WTC11 (cell line): ENCODE measurements around the gene G2E3. TPM values are rescaled to one million over a fixed set of nuclear protein-coding genes. Genes with fewer than 3 reads are reported as not detected.

Experiments
- ATAC-seq: fragments of 200-7000 bp; cut with Tn5 transposase; 2 replicates; pipeline ENCODE4 v1.10.0; 2021; ENCODE audit warnings: mild to moderate bottlenecking, moderate library complexity
- CTCF ChIA-PET: fragments of 300-600 bp; sonication (Branson Sonifier 250); formaldehyde crosslinking; loops from one replicate; lab custom pipeline; 2021; ENCODE audit warnings: antibody characterized with exemption; lab: Charles Lee
- POLR2A ChIA-PET: fragments of 350-600 bp; sonication (Branson Sonifier 250); formaldehyde crosslinking; loops from one replicate; lab custom pipeline; 2021; ENCODE audit warnings: antibody characterized with exemption; lab: Charles Lee
- DNase-seq: peaks from one replicate; pipeline ENCODE4 v3.0.0; 2021; ENCODE audit warnings: low spot score
- H3K27ac Mint-ChIP-seq: 2 replicates; pipeline ENCODE4 v1.8.0; 2021; ENCODE audit warnings: mixed read lengths
- H3K27me3 Mint-ChIP-seq: 2 replicates; pipeline ENCODE4 v1.8.0; 2021; ENCODE audit warnings: low read depth, mild to moderate bottlenecking, moderate library complexity, mixed read lengths
- H3K36me3 Mint-ChIP-seq: 2 replicates; pipeline ENCODE4 v1.8.0; 2021; ENCODE audit warnings: mixed read lengths
- H3K4me1 Mint-ChIP-seq: 2 replicates; pipeline ENCODE4 v1.8.0; 2022; ENCODE audit warnings: mixed read lengths
- H3K4me3 Mint-ChIP-seq: 2 replicates; pipeline ENCODE4 v1.8.0; 2021; ENCODE audit warnings: mild to moderate bottlenecking, moderate library complexity, mixed read lengths
- H3K9me3 Mint-ChIP-seq: 2 replicates; pipeline ENCODE4 v1.8.0; 2021; ENCODE audit warnings: mixed read lengths
- CREM ChIP-seq: sonication (generic); formaldehyde crosslinking; IDR thresholded peaks from 2 replicates; pipeline ENCODE4 v1.8.1; 2022; ENCODE audit warnings: mild to moderate bottlenecking, missing genetic modification reagents, moderate library complexity
- CTCF ChIP-seq: fragments of 200-600 bp; IDR thresholded peaks from 2 replicates; pipeline ENCODE4 v1.8.0; 2022; ENCODE audit warnings: antibody characterized with exemption
- ELF4 ChIP-seq: sonication (generic); formaldehyde crosslinking; IDR thresholded peaks from 2 replicates; pipeline ENCODE4 v1.8.1; 2022; ENCODE audit warnings: low read depth, mild to moderate bottlenecking, moderate library complexity, missing genetic modification reagents
- ERG ChIP-seq: fragments of 250-450 bp; sonication (Bioruptor Pico); IDR thresholded peaks from 2 replicates; pipeline ENCODE4 v1.8.0; 2021; ENCODE audit warnings: mild to moderate bottlenecking
- ESRRA ChIP-seq: sonication (generic); formaldehyde crosslinking; IDR thresholded peaks from 2 replicates; pipeline ENCODE4 v1.8.1; 2022; ENCODE audit warnings: mild to moderate bottlenecking, missing genetic modification reagents, borderline replicate concordance
- HMGA2 ChIP-seq: fragments of 250-450 bp; sonication (Bioruptor Pico); IDR thresholded peaks from 2 replicates; pipeline ENCODE4 v1.4.0; 2021; ENCODE audit warnings: mild to moderate bottlenecking, moderate library complexity
- SMAD4 ChIP-seq: sonication (generic); formaldehyde crosslinking; IDR thresholded peaks from 2 replicates; pipeline ENCODE4 v1.8.0; 2022; ENCODE audit warnings: mild to moderate bottlenecking, missing genetic modification reagents
- TEAD4 ChIP-seq: sonication (generic); formaldehyde crosslinking; IDR thresholded peaks from 2 replicates; pipeline ENCODE4 v1.8.0; 2022; ENCODE audit warnings: mild to moderate bottlenecking, missing genetic modification reagents
- ZNF121 ChIP-seq: sonication (generic); formaldehyde crosslinking; IDR thresholded peaks from 2 replicates; pipeline ENCODE4 v1.8.0; 2023; ENCODE audit warnings: missing genetic modification reagents
- ZNF263 ChIP-seq: sonication (generic); formaldehyde crosslinking; IDR thresholded peaks from 2 replicates; pipeline ENCODE4 v1.8.1; 2022; ENCODE audit warnings: low read depth, mild to moderate bottlenecking, moderate library complexity, missing genetic modification reagents
- ZNF416 ChIP-seq: fragments of 250-450 bp; sonication (Bioruptor Pico); IDR thresholded peaks from 2 replicates; pipeline ENCODE4 v1.9.0; 2021; ENCODE audit warnings: mild to moderate bottlenecking, inconsistent platforms
- ZNF425 ChIP-seq: fragments of 250-450 bp; sonication (Bioruptor Pico); conservative IDR thresholded peaks from 2 replicates; pipeline ENCODE4 v1.9.0; 2021; ENCODE audit warnings: mild to moderate bottlenecking
- total RNA-seq: library from RNA; stranded (reverse); gene quantifications from 3 replicates; pipeline ENCODE4 v1.2.3, GENCODE V29; 2021
- TF ChIP-seq, protein P1 (sequence below): sonication (generic); formaldehyde crosslinking; IDR thresholded peaks from 2 replicates; pipeline ENCODE4 v1.8.1; 2023; ENCODE audit warnings: mild to moderate bottlenecking, missing genetic modification reagents, moderate library complexity
- TF ChIP-seq, protein P2 (sequence below): sonication (generic); formaldehyde crosslinking; conservative IDR thresholded peaks from 2 replicates; pipeline ENCODE4 v1.8.1; 2022; ENCODE audit warnings: mild to moderate bottlenecking, missing genetic modification reagents
- TF ChIP-seq, protein P3 (sequence below): sonication (generic); formaldehyde crosslinking; IDR thresholded peaks from 2 replicates; pipeline ENCODE4 v1.8.1; 2023; ENCODE audit warnings: mild to moderate bottlenecking, missing genetic modification reagents
- TF ChIP-seq, protein P4 (sequence below): fragments of 250-450 bp; sonication (Bioruptor Pico); IDR thresholded peaks from 2 replicates; pipeline ENCODE4 v1.9.0; 2021; ENCODE audit warnings: mild to moderate bottlenecking, borderline replicate concordance

The G2E3 gene
- total RNA-seq, 1 experiment from 2014 or later, result 66.2 TPM

- CTCF ChIA-PET, result interaction anchor here (0.7 kb wide), 1 partner anchor 71 kb away, joined by 3 read pairs; no protein-coding TSS in a partner anchor
- H3K27ac Mint-ChIP-seq, result no peak overlapping the region
Observed at GRCh38 chr14:30585204-30585603, 26.2 kb downstream of the G2E3 start.

More at GRCh38 chr14:30585204-30585603, 26.2 kb downstream of the G2E3 start:
- H3K4me1 Mint-ChIP-seq, result no peaks in the 10 kb centered on the region
- peaks cover 34% of the 10 kb centered on the region for H3K9me3 Mint-ChIP-seq
- H3K27me3 Mint-ChIP-seq, result no peaks in the 10 kb centered on the region
- ATAC-seq (no peak), DNase-seq (no peak)
- no peak overlapping the region for H3K4me3 Mint-ChIP-seq
- POLR2A ChIA-PET, result no interaction called here
- peaks cover 60% of the 10 kb centered on the region for H3K36me3 Mint-ChIP-seq
- TF ChIP-seq, protein P1, sequence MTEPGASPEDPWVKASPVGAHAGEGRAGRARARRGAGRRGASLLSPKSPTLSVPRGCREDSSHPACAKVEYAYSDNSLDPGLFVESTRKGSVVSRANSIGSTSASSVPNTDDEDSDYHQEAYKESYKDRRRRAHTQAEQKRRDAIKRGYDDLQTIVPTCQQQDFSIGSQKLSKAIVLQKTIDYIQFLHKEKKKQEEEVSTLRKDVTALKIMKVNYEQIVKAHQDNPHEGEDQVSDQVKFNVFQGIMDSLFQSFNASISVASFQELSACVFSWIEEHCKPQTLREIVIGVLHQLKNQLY (CRISPR knock-in tag), result no peak
- TF ChIP-seq ZNF263 (CRISPR knock-in tag) (no peak), ESRRA (CRISPR knock-in tag) (no peak), HMGA2 (CRISPR knock-in tag) (no peak), SMAD4 (no peak), TEAD4 (CRISPR knock-in tag) (no peak), ZNF425 (CRISPR knock-in tag) (no peak), ELF4 (CRISPR knock-in tag) (no peak), CTCF (no peak), CREM (CRISPR knock-in tag) (no peak), ZNF121 (CRISPR knock-in tag) (no peak), ERG (CRISPR knock-in tag) (no peak), ZNF416 (no peak)
- TF ChIP-seq, protein P2, sequence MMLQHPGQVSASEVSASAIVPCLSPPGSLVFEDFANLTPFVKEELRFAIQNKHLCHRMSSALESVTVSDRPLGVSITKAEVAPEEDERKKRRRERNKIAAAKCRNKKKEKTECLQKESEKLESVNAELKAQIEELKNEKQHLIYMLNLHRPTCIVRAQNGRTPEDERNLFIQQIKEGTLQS (CRISPR knock-in tag), result no peak
- TF ChIP-seq, protein P3, sequence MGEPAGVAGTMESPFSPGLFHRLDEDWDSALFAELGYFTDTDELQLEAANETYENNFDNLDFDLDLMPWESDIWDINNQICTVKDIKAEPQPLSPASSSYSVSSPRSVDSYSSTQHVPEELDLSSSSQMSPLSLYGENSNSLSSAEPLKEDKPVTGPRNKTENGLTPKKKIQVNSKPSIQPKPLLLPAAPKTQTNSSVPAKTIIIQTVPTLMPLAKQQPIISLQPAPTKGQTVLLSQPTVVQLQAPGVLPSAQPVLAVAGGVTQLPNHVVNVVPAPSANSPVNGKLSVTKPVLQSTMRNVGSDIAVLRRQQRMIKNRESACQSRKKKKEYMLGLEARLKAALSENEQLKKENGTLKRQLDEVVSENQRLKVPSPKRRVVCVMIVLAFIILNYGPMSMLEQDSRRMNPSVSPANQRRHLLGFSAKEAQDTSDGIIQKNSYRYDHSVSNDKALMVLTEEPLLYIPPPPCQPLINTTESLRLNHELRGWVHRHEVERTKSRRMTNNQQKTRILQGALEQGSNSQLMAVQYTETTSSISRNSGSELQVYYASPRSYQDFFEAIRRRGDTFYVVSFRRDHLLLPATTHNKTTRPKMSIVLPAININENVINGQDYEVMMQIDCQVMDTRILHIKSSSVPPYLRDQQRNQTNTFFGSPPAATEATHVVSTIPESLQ (CRISPR knock-in tag), result no peak
- TF ChIP-seq, protein P4, sequence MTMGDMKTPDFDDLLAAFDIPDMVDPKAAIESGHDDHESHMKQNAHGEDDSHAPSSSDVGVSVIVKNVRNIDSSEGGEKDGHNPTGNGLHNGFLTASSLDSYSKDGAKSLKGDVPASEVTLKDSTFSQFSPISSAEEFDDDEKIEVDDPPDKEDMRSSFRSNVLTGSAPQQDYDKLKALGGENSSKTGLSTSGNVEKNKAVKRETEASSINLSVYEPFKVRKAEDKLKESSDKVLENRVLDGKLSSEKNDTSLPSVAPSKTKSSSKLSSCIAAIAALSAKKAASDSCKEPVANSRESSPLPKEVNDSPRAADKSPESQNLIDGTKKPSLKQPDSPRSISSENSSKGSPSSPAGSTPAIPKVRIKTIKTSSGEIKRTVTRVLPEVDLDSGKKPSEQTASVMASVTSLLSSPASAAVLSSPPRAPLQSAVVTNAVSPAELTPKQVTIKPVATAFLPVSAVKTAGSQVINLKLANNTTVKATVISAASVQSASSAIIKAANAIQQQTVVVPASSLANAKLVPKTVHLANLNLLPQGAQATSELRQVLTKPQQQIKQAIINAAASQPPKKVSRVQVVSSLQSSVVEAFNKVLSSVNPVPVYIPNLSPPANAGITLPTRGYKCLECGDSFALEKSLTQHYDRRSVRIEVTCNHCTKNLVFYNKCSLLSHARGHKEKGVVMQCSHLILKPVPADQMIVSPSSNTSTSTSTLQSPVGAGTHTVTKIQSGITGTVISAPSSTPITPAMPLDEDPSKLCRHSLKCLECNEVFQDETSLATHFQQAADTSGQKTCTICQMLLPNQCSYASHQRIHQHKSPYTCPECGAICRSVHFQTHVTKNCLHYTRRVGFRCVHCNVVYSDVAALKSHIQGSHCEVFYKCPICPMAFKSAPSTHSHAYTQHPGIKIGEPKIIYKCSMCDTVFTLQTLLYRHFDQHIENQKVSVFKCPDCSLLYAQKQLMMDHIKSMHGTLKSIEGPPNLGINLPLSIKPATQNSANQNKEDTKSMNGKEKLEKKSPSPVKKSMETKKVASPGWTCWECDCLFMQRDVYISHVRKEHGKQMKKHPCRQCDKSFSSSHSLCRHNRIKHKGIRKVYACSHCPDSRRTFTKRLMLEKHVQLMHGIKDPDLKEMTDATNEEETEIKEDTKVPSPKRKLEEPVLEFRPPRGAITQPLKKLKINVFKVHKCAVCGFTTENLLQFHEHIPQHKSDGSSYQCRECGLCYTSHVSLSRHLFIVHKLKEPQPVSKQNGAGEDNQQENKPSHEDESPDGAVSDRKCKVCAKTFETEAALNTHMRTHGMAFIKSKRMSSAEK (CRISPR knock-in tag), result no peak
- TF ChIP-seq, all 79 proteins: peak for 0
